B cell (primary cell): ENCODE results near the gene CCBE1. TPM values are rescaled to one million over a fixed set of nuclear protein-coding genes. Genes with fewer than 3 reads are reported as not detected.

Source experiments
- ATAC-seq: fragments of 200-7000 bp; cut with Tn5 transposase; one replicate; pipeline ENCODE4 v1.10.0; 2021; ENCODE audit warnings: low read depth, mild to moderate bottlenecking, moderate number of reproducible peaks, moderate library complexity
- CTCF ChIA-PET: fragments of 350-600 bp; sonication (Branson Sonifier 250); formaldehyde crosslinking; loops from one replicate; lab custom pipeline; 2021; ENCODE audit warnings: antibody characterized with exemption, inconsistent platforms; lab: Charles Lee
- POLR2A ChIA-PET: fragments of 350-600 bp; sonication (Branson Sonifier 250); formaldehyde crosslinking; loops from one replicate; lab custom pipeline; 2021; ENCODE audit warnings: antibody characterized with exemption; lab: Charles Lee
- DNase-seq: peaks from one replicate; pipeline ENCODE4 v3.0.0; 2013
- H2AFZ ChIP-seq: 2 replicates; pipeline ENCODE4 v1.6.1; 2012; ENCODE audit warnings: mild to moderate bottlenecking, low read depth, low read length; ENCODE audit not compliant: insufficient read depth, poor library complexity, severe bottlenecking
- H3K27ac ChIP-seq, 2 donors: 1 replicate in 1 of 2; 2 replicates in 1 of 2; pipeline ENCODE4 v1.5.1; 2012 to 2013; ENCODE audit warnings: low read length in 2 of 2, mild to moderate bottlenecking in 2 of 2, moderate library complexity in 1 of 2
- H3K27me3 ChIP-seq, 4 experiments: fragments of 200-600 bp in 1 of 4; sonication (generic) in 1 of 4; replicated peaks in 1 of 4; 1 replicate in 2 of 4; 2 replicates in 2 of 4; pipeline versions ENCODE4 v1.6.1 to v1.7.0; 2013 to 2016; ENCODE audit warnings: low read length in 3 of 4, mild to moderate bottlenecking in 2 of 4, mixed read lengths in 1 of 4, moderate library complexity in 1 of 4; ENCODE audit not compliant: insufficient read depth in 4 of 4, control insufficient read depth in 3 of 4; ENCODE audit errors: control extremely low read depth in 1 of 4
- H3K36me3 ChIP-seq, 2 experiments: replicated peaks in 1 of 2; 1 replicate in 1 of 2; 2 replicates in 1 of 2; pipeline versions ENCODE4 v1.6.1 to v1.7.1; 2013; ENCODE audit warnings: low read length in 1 of 2; ENCODE audit not compliant: insufficient read depth in 2 of 2, control insufficient read depth in 1 of 2; ENCODE audit errors: control extremely low read depth in 1 of 2, extremely low read depth in 1 of 2
- H3K4me1 ChIP-seq, 2 donors: fragments of 200-600 bp in 1 of 2; sonication (generic) in 1 of 2; 1 replicate in 1 of 2; 2 replicates in 1 of 2; pipeline versions ENCODE4 v1.5.1 to v1.6.1; 2013 to 2017; ENCODE audit warnings: low read length in 2 of 2; ENCODE audit not compliant: control insufficient read depth in 2 of 2, insufficient read depth in 2 of 2
- H3K4me2 ChIP-seq: replicated peaks from 2 replicates; pipeline ENCODE3; 2012; ENCODE audit warnings: mild to moderate bottlenecking, low read depth, low read length; ENCODE audit not compliant: poor library complexity, severe bottlenecking
- H3K4me3 ChIP-seq, 5 experiments: fragments of 200-600 bp in 1 of 5; sonication (generic) in 1 of 5; 1 replicate in 3 of 5; 2 replicates in 2 of 5; pipeline versions ENCODE4 v1.5.1 to v1.7.0; 2011 to 2016; ENCODE audit warnings: low read length in 4 of 5, mild to moderate bottlenecking in 4 of 5, low read depth in 2 of 5, control low read depth in 1 of 5, moderate library complexity in 1 of 5; ENCODE audit not compliant: insufficient read depth in 1 of 5; ENCODE audit errors: control extremely low read depth in 1 of 5, extremely low read depth in 1 of 5
- H3K79me2 ChIP-seq: fragments of 200-600 bp; sonication (generic); one replicate; pipeline ENCODE4 v1.6.0; 2016; ENCODE audit warnings: low read length; ENCODE audit not compliant: control insufficient read depth, insufficient read depth
- H3K9ac ChIP-seq: fragments of 200-600 bp; sonication (generic); 2 replicates; pipeline ENCODE4 v1.6.1; 2017; ENCODE audit warnings: mild to moderate bottlenecking, low read length, moderate library complexity
- H3K9me3 ChIP-seq, 3 donors: one replicate each; pipeline versions ENCODE4 v1.6.1 to v1.7.1; 2013; ENCODE audit warnings: low read length in 2 of 3; ENCODE audit not compliant: control insufficient read depth in 2 of 3, insufficient read depth in 1 of 3; ENCODE audit errors: control extremely low read depth in 1 of 3
- H4K20me1 ChIP-seq: 2 replicates; pipeline ENCODE4 v1.6.0; 2012; ENCODE audit warnings: mild to moderate bottlenecking, low read length; ENCODE audit not compliant: insufficient read depth, control insufficient read depth, poor library complexity, severe bottlenecking
- H3K27ac Mint-ChIP-seq: one replicate; pipeline ENCODE4 v1.8.0; 2021; ENCODE audit warnings: mixed read lengths
- H3K27me3 Mint-ChIP-seq: one replicate; pipeline ENCODE4 v1.8.0; 2021; ENCODE audit warnings: mixed read lengths
- H3K4me1 Mint-ChIP-seq: one replicate; pipeline ENCODE4 v1.8.0; 2021; ENCODE audit warnings: mixed read lengths
- H3K4me3 Mint-ChIP-seq: one replicate; pipeline ENCODE4 v1.8.0; 2021; ENCODE audit warnings: mixed read lengths
- H3K9me3 Mint-ChIP-seq: one replicate; pipeline ENCODE4 v1.8.0; 2022; ENCODE audit warnings: mixed read lengths; ENCODE audit not compliant: insufficient read depth
- CTCF ChIP-seq: fragments of 200-600 bp; IDR thresholded peaks from one replicate; pipeline ENCODE4 v1.8.0; 2022; ENCODE audit warnings: antibody characterized with exemption, mild to moderate bottlenecking
- EZH2 ChIP-seq: IDR thresholded peaks from 2 replicates; pipeline ENCODE4 v1.6.1; 2012; ENCODE audit warnings: borderline replicate concordance, low read depth, mild to moderate bottlenecking, moderate library complexity, low read length; ENCODE audit not compliant: insufficient read depth, poor library complexity, severe bottlenecking
- WGBS: methylation state at CpG from one replicate; pipeline ENCODE4 v1.1.5; 2013; ENCODE audit warnings: missing lambda C conversion rate; ENCODE audit not compliant: insufficient coverage; 5-methylcytosine and 5-hydroxymethylcytosine counted together
- intact Hi-C: fragments of 100-400 bp; cut with micrococcal nuclease; formaldehyde crosslinking; loops from one replicate; pipeline ENCODE4 v1.10.0; 2022
- polyA plus RNA-seq: library from polyadenylated mRNA; depleted of rRNA; stranded (reverse); fragments of >200 nt; gene quantifications from 2 replicates; pipeline ENCODE4 v1.2.3, GENCODE V29; 2012
- total RNA-seq, 2 donors: library from RNA; stranded (reverse); fragments of 120-200 nt in 1 of 2; gene quantifications; 1 replicate in 1 of 2; 2 replicates in 1 of 2; pipeline versions ENCODE4 v1.2.3 to v1.2.4, GENCODE V29; 2013 to 2022

CCBE1 gene
- total and polyA plus RNA-seq, 2 donors (not counting 1 experiment from before 2014, with no cell fraction given) = not detected

GRCh38 chr18:59694824-59695223, 2.4 kb downstream of the CCBE1 start:
- Histone ChIP-seq H3K27me3 (peaks cover 0 to 50% (median 26%) of the 10 kb centered on the region in 4 experiments), H2AFZ (no peak overlapping the region), H3K27ac (no peak overlapping the region), H3K4me2 (no peak overlapping the region), H3K9ac (no peak overlapping the region), H3K4me1 (peaks cover 8 to 14% of the 10 kb centered on the region in 2 donors), H3K4me3 (no peak overlapping the region), H3K36me3 (no peaks in the 10 kb centered on the region), H3K9me3 (peaks cover 0 to 6% (median 0%) of the 10 kb centered on the region in 3 donors), H4K20me1 (no peaks in the 10 kb centered on the region), H3K79me2 (no peaks in the 10 kb centered on the region)
- intact Hi-C loops = no loop called here
- ATAC-seq = no peak
- ChIA-PET POLR2A (no interaction called here), CTCF (no interaction called here)
- Mint-ChIP-seq H3K27me3 (peaks cover 48% of the 10 kb centered on the region), H3K27ac (no peak overlapping the region), H3K9me3 (no peaks in the 10 kb centered on the region), H3K4me3 (no peak overlapping the region), H3K4me1 (peaks cover 12% of the 10 kb centered on the region)
- WGBS = 57% methylated on average over 1 of the region's 4 CpGs
- DNase-seq = no peak
- TF ChIP-seq EZH2 = no peak

- peaks cover 0 to 39% (median 21%) of the 10 kb centered on the region in 4 experiments for H3K27me3 ChIP-seq
- intact Hi-C loops = no loop called here
- H3K4me3 ChIP-seq = no peak overlapping the region
- Mint-ChIP-seq H3K4me3 (no peak overlapping the region), H3K27me3 (peaks cover 49% of the 10 kb centered on the region), H3K4me1 (peaks cover 5% of the 10 kb centered on the region), H3K27ac (no peak overlapping the region), H3K9me3 (no peaks in the 10 kb centered on the region)
- TF ChIP-seq EZH2 = no peak
- no peak for TF ChIP-seq CTCF
- no peak overlapping the region for H2AFZ ChIP-seq
- no peaks in the 10 kb centered on the region for H4K20me1 ChIP-seq
- ChIA-PET CTCF (no interaction called here), POLR2A (no interaction called here)
- H3K4me2 ChIP-seq = no peak overlapping the region
- DNase-seq (no peak), ATAC-seq (no peak)
- WGBS = 40% methylated on average over 1 of the region's 4 CpGs
- H3K27ac ChIP-seq = no peak overlapping the region
- H3K36me3 ChIP-seq = no peaks in the 10 kb centered on the region
- no peak overlapping the region for H3K9ac ChIP-seq
- H3K79me2 ChIP-seq = no peaks in the 10 kb centered on the region
- H3K9me3 ChIP-seq = peaks cover 0 to 3% (median 0%) of the 10 kb centered on the region in 3 donors
- peaks cover under 1 to 7% of the 10 kb centered on the region in 2 donors for H3K4me1 ChIP-seq
These were observed 5.2 kb downstream of the CCBE1 start for GRCh38 chr18:59691996-59692395.
